NT2/D1 (cell line): ENCODE measurements around the gene ZNF512B.
"Not testable (repeated sequence)": the region's sequence is repeated elsewhere in the genome, so short reads cannot be mapped to it uniquely, and the experiment has no call there.

ENCODE experiments used
- DNase-seq: peaks from one replicate; pipeline ENCODE4 v3.0.0-alpha.2; 2011; ENCODE audit warnings: low read depth, low spot score
- H3K27me3 ChIP-seq: 2 replicates; pipeline ENCODE4 v1.6.0; 2011; ENCODE audit warnings: mild to moderate bottlenecking; ENCODE audit not compliant: insufficient read length, insufficient read depth
- H3K36me3 ChIP-seq: 2 replicates; pipeline ENCODE4 v1.6.1; 2011; ENCODE audit warnings: mild to moderate bottlenecking, low read length, mixed read lengths; ENCODE audit not compliant: insufficient read depth, insufficient read length
- H3K4me1 ChIP-seq: 2 replicates; pipeline ENCODE4 v1.5.1; 2011; ENCODE audit not compliant: insufficient read depth, insufficient read length
- H3K4me3 ChIP-seq: 2 replicates; pipeline ENCODE4 v1.5.1; 2011; ENCODE audit warnings: low read depth; ENCODE audit not compliant: insufficient read length
- H3K9ac ChIP-seq: 2 replicates; pipeline ENCODE4 v1.6.0; 2011; ENCODE audit warnings: low read depth; ENCODE audit not compliant: insufficient read length
- H3K9me3 ChIP-seq: 2 replicates; pipeline ENCODE4 v1.5.1; 2011; ENCODE audit warnings: mild to moderate bottlenecking, low read length; ENCODE audit not compliant: insufficient read depth
- SUZ12 ChIP-seq: IDR thresholded peaks from 2 replicates; pipeline ENCODE4 v1.6.1; 2011; ENCODE audit not compliant: insufficient read length, insufficient read depth; ENCODE audit errors: extremely low read depth
- YY1 ChIP-seq: IDR thresholded peaks from 2 replicates; pipeline ENCODE4 v1.6.1; 2011; ENCODE audit not compliant: insufficient read length, insufficient read depth
- ZNF274 ChIP-seq: IDR thresholded peaks from 2 replicates; pipeline ENCODE4 v1.6.1; 2011; ENCODE audit warnings: mild to moderate bottlenecking, low read depth, low read length

ZNF512B gene

GRCh38 chr20:63969838-63970713, at the start of gene ZNF512B:
Gene ZNF512B (minus strand): TSS chr20:63969930. CDS start chr20:63967950, 1,980 bp downstream.
- peaks cover 17% of the 10 kb centered on the region for H3K27me3 ChIP-seq
- peaks cover 26% of the 10 kb centered on the region for H3K36me3 ChIP-seq
- H3K9ac ChIP-seq: peak within 1 kb of the TSS; percentile 96
- peak; percentile 49 for DNase-seq
- H3K4me1 ChIP-seq: peaks cover 24% of the 10 kb centered on the region
- peaks cover 27% of the 10 kb centered on the region; the same call in 1 of the 2 replicates for H3K9me3 ChIP-seq
- TF ChIP-seq SUZ12 (no peak), YY1 (no peak), ZNF274 (no peak)
- H3K4me3 ChIP-seq: peak within 1 kb of the TSS; percentile 88

GRCh38 chr20:64015635-64016034, 45.9 kb upstream of the ZNF512B start:
- peaks cover 77% of the 10 kb centered on the region for H3K36me3 ChIP-seq
- no peaks in the 10 kb centered on the region for H3K9me3 ChIP-seq
- H3K27me3 ChIP-seq: no peaks in the 10 kb centered on the region
- H3K4me1 ChIP-seq: no peaks in the 10 kb centered on the region
- no peak overlapping the region for H3K9ac ChIP-seq
- H3K4me3 ChIP-seq: no peak overlapping the region
- no peak for TF ChIP-seq YY1
- no peak for TF ChIP-seq ZNF274
- no peak for TF ChIP-seq SUZ12
- DNase-seq: no peak

GRCh38 chr20:64012385-64013154, 42.8 kb upstream of the ZNF512B start:
- Histone ChIP-seq H3K36me3 (peaks cover 78% of the 10 kb centered on the region), H3K9me3 (peaks cover 19% of the 10 kb centered on the region)
- H3K9ac ChIP-seq, DNase-seq, H3K27me3 ChIP-seq, H3K4me3 ChIP-seq, H3K4me1 ChIP-seq: not testable (repeated sequence)

- Histone ChIP-seq H3K9ac (no peak overlapping the region), H3K4me3 (no peak overlapping the region), H3K9me3 (peaks cover 21% of the 10 kb centered on the region), H3K36me3 (peaks cover 82% of the 10 kb centered on the region), H3K27me3 (no peaks in the 10 kb centered on the region), H3K4me1 (peaks cover 4% of the 10 kb centered on the region)
- no peak for DNase-seq
- no peak for TF ChIP-seq SUZ12
- TF ChIP-seq ZNF274: no peak
- no peak for TF ChIP-seq YY1
Observed at GRCh38 chr20:64011366-64011779, 41.6 kb upstream of the ZNF512B start.

GRCh38 chr20:64010711-64011237, 41.0 kb upstream of the ZNF512B start:
- Histone ChIP-seq H3K4me1 (peaks cover 4% of the 10 kb centered on the region), H3K9me3 (peaks cover 21% of the 10 kb centered on the region), H3K4me3 (no peak overlapping the region), H3K9ac (no peak overlapping the region), H3K27me3 (no peaks in the 10 kb centered on the region), H3K36me3 (peaks cover 80% of the 10 kb centered on the region)
- no peak for DNase-seq
- TF ChIP-seq ZNF274: no peak
- no peak for TF ChIP-seq SUZ12
- TF ChIP-seq YY1: no peak

- Histone ChIP-seq H3K36me3 (peaks cover 81% of the 10 kb centered on the region), H3K4me3 (no peak overlapping the region), H3K4me1 (peaks cover 4% of the 10 kb centered on the region), H3K27me3 (no peaks in the 10 kb centered on the region), H3K9ac (no peak overlapping the region), H3K9me3 (peaks cover 21% of the 10 kb centered on the region)
- DNase-seq: no peak
- TF ChIP-seq YY1 (no peak), ZNF274 (no peak), SUZ12 (no peak)
Observed at GRCh38 chr20:64009811-64010387, 40.2 kb upstream of the ZNF512B start.

- H3K9me3 ChIP-seq: peaks cover 21% of the 10 kb centered on the region
- DNase-seq: no peak
- TF ChIP-seq SUZ12 (no peak), YY1 (no peak), ZNF274 (no peak)
- H3K4me3 ChIP-seq: no peak overlapping the region
- no peaks in the 10 kb centered on the region for H3K27me3 ChIP-seq
- peaks cover 85% of the 10 kb centered on the region for H3K36me3 ChIP-seq
- H3K4me1 ChIP-seq: peaks cover 4% of the 10 kb centered on the region
- peak overlapping the region; percentile 26 for H3K9ac ChIP-seq
Observed at GRCh38 chr20:64006902-64007301, 37.2 kb upstream of the ZNF512B start.
